BLaER1 (cell line): ENCODE data around the gene SLC35F5.
A peak's percentile ranks its signal among the peaks of the same experiment; 100 is the strongest.

Experiments used
- H3K27ac ChIP-seq: shearing (Covaris generic); formaldehyde crosslinking; 2 replicates; pipeline ENCODE4 v1.8.1; 2022
- H3K27me3 ChIP-seq: shearing (Covaris generic); formaldehyde crosslinking; 2 replicates; pipeline ENCODE4 v1.8.1; 2022
- H3K36me3 ChIP-seq: shearing (Covaris generic); formaldehyde crosslinking; 2 replicates; pipeline ENCODE4 v1.8.1; 2022
- H3K4me1 ChIP-seq: shearing (Covaris generic); formaldehyde crosslinking; 2 replicates; pipeline ENCODE4 v1.8.1; 2022
- H3K4me2 ChIP-seq: shearing (Covaris generic); formaldehyde crosslinking; 2 replicates; pipeline ENCODE4 v1.8.1; 2022
- H3K4me3 ChIP-seq: shearing (Covaris generic); formaldehyde crosslinking; 2 replicates; pipeline ENCODE4 v1.8.1; 2022
- H3K9ac ChIP-seq: shearing (Covaris generic); formaldehyde crosslinking; 2 replicates; pipeline ENCODE4 v1.8.1; 2022
- H3K9me3 ChIP-seq: shearing (Covaris generic); formaldehyde crosslinking; 2 replicates; pipeline ENCODE4 v1.8.1; 2022
- H4K20me1 ChIP-seq: shearing (Covaris generic); formaldehyde crosslinking; 2 replicates; pipeline ENCODE4 v1.8.1; 2022
- Cebpa-rat ChIP-seq: shearing (Covaris generic); IDR thresholded peaks from 2 replicates; pipeline ENCODE4 v1.8.1; 2022

Gene SLC35F5

GRCh38 chr2:113756355-113757137 is at the start of gene SLC35F5:
SLC35F5 (minus strand) TSS chr2:113756642; CDS start chr2:113756409, 233 bp downstream.
- peak within 1 kb of the TSS; percentile 89 for H3K4me2 ChIP-seq
- H4K20me1 ChIP-seq = peaks cover 18% of the 10 kb centered on the region
- no peak for TF ChIP-seq Cebpa-rat
- H3K4me1 ChIP-seq = peaks cover 44% of the 10 kb centered on the region
- peaks cover 12% of the 10 kb centered on the region for H3K36me3 ChIP-seq
- peak within 1 kb of the TSS; percentile 85 for H3K9ac ChIP-seq
- H3K4me3 ChIP-seq = peak within 1 kb of the TSS; percentile 96
- no peaks in the 10 kb centered on the region for H3K9me3 ChIP-seq
- H3K27ac ChIP-seq = peak within 1 kb of the TSS; percentile 85
- no peaks in the 10 kb centered on the region for H3K27me3 ChIP-seq

GRCh38 chr2:113799375-113799774 is 42.9 kb upstream of the SLC35F5 start:
- no peaks in the 10 kb centered on the region for H3K9me3 ChIP-seq
- H3K27ac ChIP-seq = no peak overlapping the region
- no peak for TF ChIP-seq Cebpa-rat
- no peaks in the 10 kb centered on the region for H3K36me3 ChIP-seq
- H3K4me1 ChIP-seq = no peaks in the 10 kb centered on the region
- no peak overlapping the region for H3K4me3 ChIP-seq
- no peak overlapping the region for H3K4me2 ChIP-seq
- H3K27me3 ChIP-seq = no peaks in the 10 kb centered on the region
- H4K20me1 ChIP-seq = no peaks in the 10 kb centered on the region
- H3K9ac ChIP-seq = no peak overlapping the region

GRCh38 chr2:113797237-113797636 is 40.8 kb upstream of the SLC35F5 start:
- H3K36me3 ChIP-seq = no peaks in the 10 kb centered on the region
- H3K27ac ChIP-seq = no peak overlapping the region
- TF ChIP-seq Cebpa-rat = no peak
- no peaks in the 10 kb centered on the region for H4K20me1 ChIP-seq
- H3K4me2 ChIP-seq = no peak overlapping the region
- no peaks in the 10 kb centered on the region for H3K9me3 ChIP-seq
- no peaks in the 10 kb centered on the region for H3K27me3 ChIP-seq
- H3K4me3 ChIP-seq = no peak overlapping the region
- H3K9ac ChIP-seq = no peak overlapping the region
- peaks cover 2% of the 10 kb centered on the region for H3K4me1 ChIP-seq

- Histone ChIP-seq H3K9ac (no peak overlapping the region), H3K27ac (no peak overlapping the region), H3K4me3 (no peak overlapping the region), H4K20me1 (no peaks in the 10 kb centered on the region), H3K27me3 (no peaks in the 10 kb centered on the region), H3K9me3 (no peaks in the 10 kb centered on the region), H3K4me2 (no peak overlapping the region), H3K36me3 (no peaks in the 10 kb centered on the region), H3K4me1 (peaks cover 8% of the 10 kb centered on the region)
- no peak for TF ChIP-seq Cebpa-rat
Measured at GRCh38 chr2:113796592-113797175, 40.2 kb upstream of the SLC35F5 start.

- Histone ChIP-seq H3K27ac (no peak overlapping the region), H3K4me3 (no peak overlapping the region), H4K20me1 (no peaks in the 10 kb centered on the region), H3K27me3 (no peaks in the 10 kb centered on the region), H3K9ac (no peak overlapping the region), H3K9me3 (no peaks in the 10 kb centered on the region), H3K4me1 (peaks cover 20% of the 10 kb centered on the region), H3K36me3 (no peaks in the 10 kb centered on the region), H3K4me2 (no peak overlapping the region)
- no peak for TF ChIP-seq Cebpa-rat
Measured at GRCh38 chr2:113795405-113795920, 39.0 kb upstream of the SLC35F5 start.

- no peak for TF ChIP-seq Cebpa-rat
- Histone ChIP-seq H3K36me3 (no peaks in the 10 kb centered on the region), H4K20me1 (no peaks in the 10 kb centered on the region), H3K27ac (no peak overlapping the region), H3K9ac (no peak overlapping the region), H3K27me3 (no peaks in the 10 kb centered on the region), H3K9me3 (0 out of 2 replicates have a peak, but pooled peaks cover 3% of the 10 kb centered on the region), H3K4me3 (no peak overlapping the region), H3K4me2 (peak overlapping the region; percentile 60), H3K4me1 (peaks cover 23% of the 10 kb centered on the region)
Measured at GRCh38 chr2:113791697-113792590, 35.5 kb upstream of the SLC35F5 start.

GRCh38 chr2:113784823-113785744 is 28.6 kb upstream of the SLC35F5 start:
- H3K27me3 ChIP-seq = no peaks in the 10 kb centered on the region
- no peak overlapping the region for H3K27ac ChIP-seq
- no peak for TF ChIP-seq Cebpa-rat
- H4K20me1 ChIP-seq = no peaks in the 10 kb centered on the region
- peaks cover 14% of the 10 kb centered on the region; the same call in 1 of the 2 replicates for H3K4me1 ChIP-seq
- H3K9ac ChIP-seq = no peak overlapping the region
- H3K36me3 ChIP-seq = no peaks in the 10 kb centered on the region
- H3K4me2 ChIP-seq = no peak overlapping the region
- no peak overlapping the region for H3K4me3 ChIP-seq
- H3K9me3 ChIP-seq = 0 out of 2 replicates have a peak, but pooled peaks cover 3% of the 10 kb centered on the region

GRCh38 chr2:113780472-113780871 is 24.0 kb upstream of the SLC35F5 start:
- Histone ChIP-seq H4K20me1 (no peaks in the 10 kb centered on the region), H3K4me3 (no peak overlapping the region), H3K27ac (no peak overlapping the region), H3K9ac (no peak overlapping the region), H3K4me1 (peaks cover 43% of the 10 kb centered on the region), H3K27me3 (no peaks in the 10 kb centered on the region), H3K36me3 (no peaks in the 10 kb centered on the region), H3K9me3 (no peaks in the 10 kb centered on the region), H3K4me2 (no peak overlapping the region)
- TF ChIP-seq Cebpa-rat = no peak

- Histone ChIP-seq H3K27ac (no peak overlapping the region), H3K27me3 (no peaks in the 10 kb centered on the region), H3K4me3 (no peak overlapping the region), H4K20me1 (no peaks in the 10 kb centered on the region), H3K4me1 (peaks cover 43% of the 10 kb centered on the region), H3K9me3 (no peaks in the 10 kb centered on the region), H3K36me3 (no peaks in the 10 kb centered on the region), H3K4me2 (peak overlapping the region; percentile 47), H3K9ac (no peak overlapping the region)
- TF ChIP-seq Cebpa-rat = no peak
Measured at GRCh38 chr2:113777371-113777770, 20.9 kb upstream of the SLC35F5 start.
